A549 (cell line): Measurements from ENCODE around the gene SRD5A3. TPM values are rescaled to one million over a fixed set of nuclear protein-coding genes. Genes with fewer than 3 reads are reported as not detected.

Experiments
- ATAC-seq, 2 experiments: fragments of 200-7000 bp in 1 of 2; fragments of >200 bp in 1 of 2; cut with Nextera tagmentation in 1 of 2; cut with Tn5 transposase in 1 of 2; 3 replicates each; pipeline versions ENCODE4 v1.8.0 to v1.9.1; 2018 to 2020; ENCODE audit warnings: mild to moderate bottlenecking in 1 of 2, moderate library complexity in 1 of 2
- CTCF ChIA-PET: fragments of 300-600 bp; sonication (Branson Sonifier 250); formaldehyde crosslinking; extraction: SDS; loops from one replicate; lab custom pipeline; 2021; ENCODE audit warnings: antibody characterized with exemption, inconsistent platforms; lab: Yijun Ruan, JAX
- POLR2A ChIA-PET: fragments of 350-600 bp; formaldehyde crosslinking; extraction: SDS; loops from one replicate; lab custom pipeline; 2021; ENCODE audit warnings: antibody characterized with exemption, inconsistent platforms; lab: Yijun Ruan, JAX
- DNase-seq, 2 experiments: peaks; one replicate each; pipeline versions ENCODE4 v3.0.0 to v3.0.0-alpha.2; 2011 to 2016; ENCODE audit warnings: low read depth in 1 of 2, low spot score in 1 of 2
- FAIRE-seq: peaks from 2 replicates; lab custom pipeline; 2011; peaks lifted over from hg19 to GRCh38; lab: Jason Lieb, UNC
- H3K27ac ChIP-seq, 2 experiments: fragments of >200 bp; sonication (Bioruptor Twin); formaldehyde crosslinking; 3 replicates each; pipeline ENCODE4 v1.5.1; 2016 to 2017
- H3K4me1 ChIP-seq: fragments of >200 bp; sonication (Bioruptor Twin); formaldehyde crosslinking; 3 replicates; pipeline ENCODE4 v1.6.1; 2016
- H3K4me2 ChIP-seq: fragments of >200 bp; sonication (Bioruptor Twin); formaldehyde crosslinking; 3 replicates; pipeline ENCODE4 v1.6.1; 2016
- H3K4me3 ChIP-seq: fragments of >200 bp; sonication (Bioruptor Twin); formaldehyde crosslinking; 3 replicates; pipeline ENCODE4 v1.5.1; 2016
- H3K9me3 ChIP-seq: fragments of >200 bp; sonication (Bioruptor Twin); formaldehyde crosslinking; 3 replicates; pipeline ENCODE4 v1.6.1; 2016
- CHD4 ChIP-seq: fragments of 200-600 bp; sonication (generic); IDR thresholded peaks from 2 replicates; pipeline ENCODE4 v1.6.1; 2016; ENCODE audit warnings: antibody characterized with exemption, mild to moderate bottlenecking, borderline replicate concordance
- CTCF ChIP-seq: fragments of >200 bp; sonication (Bioruptor Twin); formaldehyde crosslinking; IDR thresholded peaks from 3 replicates; pipeline ENCODE4 v1.5.1; 2016
- EHF ChIP-seq: fragments of 250-450 bp; sonication (Bioruptor Pico); IDR thresholded peaks from 2 replicates; pipeline ENCODE4 v1.5.0; 2020; ENCODE audit warnings: mild to moderate bottlenecking
- EP300 ChIP-seq, 2 experiments: fragments of >200 bp; sonication (Bioruptor Twin); formaldehyde crosslinking; IDR thresholded peaks; 2 replicates in 1 of 2; 3 replicates in 1 of 2; pipeline ENCODE4 v1.6.1; 2016 to 2017
- ESRRA ChIP-seq: fragments of 150-350 bp; IDR thresholded peaks from 2 replicates; pipeline ENCODE4 v1.6.1; 2014; ENCODE audit warnings: mild to moderate bottlenecking, low read length, borderline replicate concordance
- FOSB ChIP-seq: fragments of 250-450 bp; sonication (Bioruptor Pico); IDR thresholded peaks from 2 replicates; pipeline ENCODE4 v1.5.0; 2020; ENCODE audit warnings: mild to moderate bottlenecking, moderate library complexity
- FOXS1 ChIP-seq: fragments of 250-450 bp; sonication (Bioruptor Pico); IDR thresholded peaks from 2 replicates; pipeline ENCODE4 v1.5.0; 2020; ENCODE audit warnings: mild to moderate bottlenecking, moderate library complexity
- GATA3 ChIP-seq: IDR thresholded peaks from 2 replicates; pipeline ENCODE4 v1.6.1; 2012; ENCODE audit warnings: borderline replicate concordance
- HDAC2 ChIP-seq: fragments of 200-600 bp; sonication (generic); IDR thresholded peaks from 2 replicates; pipeline ENCODE4 v1.6.1; 2016
- HEYL ChIP-seq: fragments of 250-450 bp; sonication (Bioruptor Pico); IDR thresholded peaks from 2 replicates; pipeline ENCODE4 v1.8.0; 2021; ENCODE audit warnings: mild to moderate bottlenecking, moderate library complexity
- HOXA7 ChIP-seq: fragments of 250-450 bp; sonication (Bioruptor Pico); IDR thresholded peaks from 2 replicates; pipeline ENCODE4 v1.5.0; 2020; ENCODE audit warnings: mild to moderate bottlenecking, moderate library complexity
- KDM1A ChIP-seq: fragments of 200-600 bp; sonication (generic); IDR thresholded peaks from 2 replicates; pipeline ENCODE4 v1.6.1; 2016; ENCODE audit warnings: low read depth, mild to moderate bottlenecking
- KDM5A ChIP-seq: fragments of 200-600 bp; sonication (generic); IDR thresholded peaks from 2 replicates; pipeline ENCODE4 v1.6.1; 2016; ENCODE audit warnings: antibody characterized with exemption, mild to moderate bottlenecking
- PHF8 ChIP-seq: fragments of 200-600 bp; sonication (generic); IDR thresholded peaks from 2 replicates; pipeline ENCODE4 v1.6.1; 2016; ENCODE audit warnings: low read depth, mild to moderate bottlenecking, antibody characterized with exemption, moderate library complexity, borderline replicate concordance
- POLR2AphosphoS2 ChIP-seq: conservative IDR thresholded peaks from 2 replicates; pipeline ENCODE4 v1.6.1; 2012; ENCODE audit warnings: low read length, improper control_type of control experiment, inconsistent platforms
- RFX5 ChIP-seq: fragments of 450-650 bp; IDR thresholded peaks from 2 replicates; pipeline ENCODE4 v1.7.1; 2014; ENCODE audit warnings: antibody characterized with exemption, mild to moderate bottlenecking, moderate library complexity
- SREBF2 ChIP-seq: fragments of 450-650 bp; IDR thresholded peaks from 2 replicates; pipeline ENCODE4 v1.6.1; 2014; ENCODE audit warnings: mild to moderate bottlenecking, moderate library complexity
- USF2 ChIP-seq: fragments of 450-650 bp; IDR thresholded peaks from 2 replicates; pipeline ENCODE4 v1.6.1; 2014; ENCODE audit warnings: antibody characterized with exemption
- WGBS: methylation state at CpG from one replicate; pipeline ENCODE4 v1.1.6; 2017; ENCODE audit errors: missing lambda C conversion rate; 5-methylcytosine and 5-hydroxymethylcytosine counted together
- polyA plus RNA-seq, 4 experiments: library from polyadenylated mRNA; depleted of rRNA in 3 of 4; stranded (reverse); fragments of >200 nt; fragmentation: RNase III in 1 of 4; extraction: RNeasy Plus Mini Kit Qiagen cat#74134 plus additional on column Dnase treatment in 1 of 4; gene quantifications; 2 replicates in 3 of 4; 3 replicates in 1 of 4; pipeline ENCODE4 v1.2.3, GENCODE V29; 2011 to 2017
- TF ChIP-seq, protein P1 (sequence below): fragments of >200 bp; sonication (Bioruptor Twin); formaldehyde crosslinking; IDR thresholded peaks from 3 replicates; pipeline ENCODE4 v1.6.1; 2016
- TF ChIP-seq, protein P2 (sequence below): fragments of 200-600 bp; sonication (generic); IDR thresholded peaks from 2 replicates; pipeline ENCODE4 v1.6.1; 2016; ENCODE audit warnings: antibody characterized with exemption, mild to moderate bottlenecking, moderate library complexity

SRD5A3 gene
- polyA plus RNA-seq, 2 of the 4 experiments (the other 2 are of a cell fraction) = 5.9 to 11.1 TPM

DNA sequence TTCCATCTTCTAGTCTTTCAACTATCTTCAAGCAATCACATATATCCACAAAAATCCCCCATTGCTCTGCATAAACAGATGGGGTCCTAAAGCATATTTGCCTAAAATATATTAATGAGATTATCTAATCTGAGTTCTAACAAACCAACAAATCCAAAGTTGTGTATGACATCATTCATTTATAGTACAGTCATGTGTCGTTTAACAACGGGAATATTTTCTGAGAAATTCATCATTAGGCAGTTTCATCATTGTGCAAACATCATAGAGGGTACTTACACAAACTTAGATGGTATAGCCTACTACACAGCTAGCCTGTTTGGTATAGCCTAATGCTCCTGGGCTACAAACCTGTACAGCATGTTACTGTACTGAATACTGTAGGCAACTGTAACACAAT is 38.0 kb upstream of the SRD5A3 start:
- POLR2A ChIA-PET = no interaction called here
- TF ChIP-seq, protein P1, sequence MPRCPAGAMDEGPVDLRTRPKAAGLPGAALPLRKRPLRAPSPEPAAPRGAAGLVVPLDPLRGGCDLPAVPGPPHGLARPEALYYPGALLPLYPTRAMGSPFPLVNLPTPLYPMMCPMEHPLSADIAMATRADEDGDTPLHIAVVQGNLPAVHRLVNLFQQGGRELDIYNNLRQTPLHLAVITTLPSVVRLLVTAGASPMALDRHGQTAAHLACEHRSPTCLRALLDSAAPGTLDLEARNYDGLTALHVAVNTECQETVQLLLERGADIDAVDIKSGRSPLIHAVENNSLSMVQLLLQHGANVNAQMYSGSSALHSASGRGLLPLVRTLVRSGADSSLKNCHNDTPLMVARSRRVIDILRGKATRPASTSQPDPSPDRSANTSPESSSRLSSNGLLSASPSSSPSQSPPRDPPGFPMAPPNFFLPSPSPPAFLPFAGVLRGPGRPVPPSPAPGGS = no peak
- TF ChIP-seq KDM1A = no peak
- TF ChIP-seq POLR2AphosphoS2 = no peak
- no peak for TF ChIP-seq USF2
- TF ChIP-seq EP300 (IDR thresholded peaks at IDR 0.05) = no peak

DNA sequence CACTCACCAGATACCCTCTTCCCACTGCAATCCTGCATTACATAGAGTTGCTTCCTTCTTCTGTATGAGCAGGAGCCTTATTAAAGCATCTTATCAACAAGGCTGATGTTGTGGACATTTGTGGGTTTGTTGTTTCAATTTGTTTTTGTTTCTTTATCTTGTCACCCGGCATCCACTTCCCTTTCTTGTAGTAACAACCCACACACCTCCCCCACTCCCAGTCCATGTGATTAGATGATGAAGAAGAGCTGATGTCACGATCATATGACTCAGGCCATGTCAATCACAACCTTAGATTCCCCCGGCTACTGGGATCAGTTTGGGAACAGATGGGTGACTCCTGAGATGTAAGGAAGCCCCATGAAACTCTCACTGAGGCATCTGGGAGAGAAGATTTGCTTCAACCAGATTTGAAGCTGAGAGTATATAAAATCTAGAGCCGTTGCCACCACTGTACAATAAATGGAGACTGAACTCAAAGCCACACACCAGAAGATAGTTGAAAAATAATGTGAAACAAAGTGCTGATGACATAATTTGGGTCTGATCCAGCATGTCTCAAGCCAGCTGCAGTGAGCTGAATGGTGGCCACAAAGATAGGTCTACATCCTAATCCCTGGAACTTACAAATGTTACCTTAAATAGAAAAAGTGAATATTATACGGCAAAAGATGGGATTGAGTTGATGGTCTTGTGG is 34.1 kb upstream of the SRD5A3 start:
- no peak for TF ChIP-seq ESRRA
- no peak for TF ChIP-seq CTCF
- TF ChIP-seq HEYL = no peak
- no peak for TF ChIP-seq SREBF2
- no peak for TF ChIP-seq HDAC2
- TF ChIP-seq CHD4 = no peak
- TF ChIP-seq, protein P2, sequence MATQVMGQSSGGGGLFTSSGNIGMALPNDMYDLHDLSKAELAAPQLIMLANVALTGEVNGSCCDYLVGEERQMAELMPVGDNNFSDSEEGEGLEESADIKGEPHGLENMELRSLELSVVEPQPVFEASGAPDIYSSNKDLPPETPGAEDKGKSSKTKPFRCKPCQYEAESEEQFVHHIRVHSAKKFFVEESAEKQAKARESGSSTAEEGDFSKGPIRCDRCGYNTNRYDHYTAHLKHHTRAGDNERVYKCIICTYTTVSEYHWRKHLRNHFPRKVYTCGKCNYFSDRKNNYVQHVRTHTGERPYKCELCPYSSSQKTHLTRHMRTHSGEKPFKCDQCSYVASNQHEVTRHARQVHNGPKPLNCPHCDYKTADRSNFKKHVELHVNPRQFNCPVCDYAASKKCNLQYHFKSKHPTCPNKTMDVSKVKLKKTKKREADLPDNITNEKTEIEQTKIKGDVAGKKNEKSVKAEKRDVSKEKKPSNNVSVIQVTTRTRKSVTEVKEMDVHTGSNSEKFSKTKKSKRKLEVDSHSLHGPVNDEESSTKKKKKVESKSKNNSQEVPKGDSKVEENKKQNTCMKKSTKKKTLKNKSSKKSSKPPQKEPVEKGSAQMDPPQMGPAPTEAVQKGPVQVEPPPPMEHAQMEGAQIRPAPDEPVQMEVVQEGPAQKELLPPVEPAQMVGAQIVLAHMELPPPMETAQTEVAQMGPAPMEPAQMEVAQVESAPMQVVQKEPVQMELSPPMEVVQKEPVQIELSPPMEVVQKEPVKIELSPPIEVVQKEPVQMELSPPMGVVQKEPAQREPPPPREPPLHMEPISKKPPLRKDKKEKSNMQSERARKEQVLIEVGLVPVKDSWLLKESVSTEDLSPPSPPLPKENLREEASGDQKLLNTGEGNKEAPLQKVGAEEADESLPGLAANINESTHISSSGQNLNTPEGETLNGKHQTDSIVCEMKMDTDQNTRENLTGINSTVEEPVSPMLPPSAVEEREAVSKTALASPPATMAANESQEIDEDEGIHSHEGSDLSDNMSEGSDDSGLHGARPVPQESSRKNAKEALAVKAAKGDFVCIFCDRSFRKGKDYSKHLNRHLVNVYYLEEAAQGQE = no peak
- TF ChIP-seq FOXS1 = no peak
- no peak for TF ChIP-seq RFX5
- TF ChIP-seq EHF (CRISPR knock-in tag) = no peak
- TF ChIP-seq GATA3 = no peak
- no peak for TF ChIP-seq PHF8
- no peak for TF ChIP-seq FOSB (CRISPR knock-in tag)
- no peak for TF ChIP-seq HOXA7 (CRISPR knock-in tag)
- no peak for TF ChIP-seq KDM5A
- TF ChIP-seq, all 56 proteins: peak for 0
- Histone ChIP-seq H3K4me1 (no peaks in the 10 kb centered on the region), H3K4me2 (no peak overlapping the region), H3K4me3 (no peak overlapping the region), H3K27ac (no peak overlapping the region), H3K9me3 (no peaks in the 10 kb centered on the region)
- no peak for ATAC-seq
- no peak for FAIRE-seq
- no peak for DNase-seq
- WGBS = 43% methylated on average over 5 of the region's 5 CpGs
- ChIA-PET CTCF (interaction anchor here (0.5 to 1.8 kb wide), 5 partner anchors 10 to 341 kb away, joined by 3 to 8 read pairs (median 6); partner anchors contain the start of gene SRD5A3), POLR2A (no interaction called here)

More for the DNA sequence above, 38.0 kb upstream of the SRD5A3 start:
- Histone ChIP-seq H3K4me3 (no peak overlapping the region), H3K4me1 (no peaks in the 10 kb centered on the region), H3K9me3 (no peaks in the 10 kb centered on the region), H3K27ac (no peak overlapping the region), H3K4me2 (no peak overlapping the region)
- FAIRE-seq (no peak), DNase-seq (no peak), ATAC-seq (no peak)
- WGBS = 2% methylated on average over 2 of the region's 2 CpGs
- CTCF ChIA-PET = no interaction called here
